Spleen (tissue), 7 donors: Measurements from ENCODE around the gene ZNF789.

ENCODE experiments used
- CTCF ChIP-seq, 11 experiments: fragments of 200-600 bp in 7 of 11; fragments of 450-650 bp in 4 of 11; sonication (generic) in 4 of 11; IDR thresholded peaks in 8 of 11; conservative IDR thresholded peaks in 3 of 11; 1 replicate in 7 of 11; 2 replicates in 4 of 11; pipeline versions ENCODE4 v1.4.0 to v1.8.0; 2016 to 2021; ENCODE audit warnings: antibody characterized with exemption in 11 of 11, inconsistent platforms in 4 of 11, mild to moderate bottlenecking in 1 of 11
- POLR2AphosphoS5 ChIP-seq, 3 donors: sonication (generic); formaldehyde crosslinking; IDR thresholded peaks; one replicate each; pipeline ENCODE4 v1.5.1; 2017; ENCODE audit warnings: antibody characterized with exemption in 3 of 3
- donor health status: DM: no; HTN: no; CAD: no; lungs with moderate emphysema.
- donor health status: DM: no; HTN: no; CAD: no.
- donor health status: DM: no; HTN: no; CAD: no.

GRCh38 chr7:99521399-99521798 is 48.7 kb downstream of the ZNF789 start:
- no peak for TF ChIP-seq CTCF (IDR thresholded peaks at IDR 0.05 in 8 of 11, conservative IDR thresholded peaks at IDR 0.05 in 3 of 11)
- no peak for TF ChIP-seq POLR2AphosphoS5 (IDR thresholded peaks at IDR 0.05)
